Right renal cortex interstitium (tissue), 3 donors: Measurements from ENCODE around the gene THSD4. TPM values are rescaled to one million over a fixed set of nuclear protein-coding genes. Genes with fewer than 3 reads are reported as not detected.
A peak's percentile ranks its signal among the peaks of the same experiment; 100 is the strongest.

Source experiments
- DNase-seq, 3 donors: peaks; one replicate each; pipeline ENCODE4 v3.0.0-alpha.2; 2013; ENCODE audit warnings: low read depth in 3 of 3, low spot score in 2 of 3
- polyA plus RNA-seq, 3 donors: library from polyadenylated mRNA; unstranded; fragments of 120-200 nt; gene quantifications; one replicate each; pipeline ENCODE4 v1.2.1, GENCODE V29; 2013; ENCODE audit not compliant: insufficient read length in 3 of 3

The THSD4 gene
- polyA plus RNA-seq, 3 donors: 31.9 to 39.4 (median 33.2) TPM

- peak in 2 of 3 donors; percentile 13 to 27 for DNase-seq
Measured at GRCh38 chr15:71180986-71181853, 65.9 kb downstream of the THSD4 start.

GRCh38 chr15:71182522-71182921 lies 67.3 kb downstream of the THSD4 start:
- no peak for DNase-seq

- DNase-seq: no peak
Measured at GRCh38 chr15:71183063-71183462, 67.8 kb downstream of the THSD4 start.

GRCh38 chr15:71185706-71186105 lies 70.4 kb downstream of the THSD4 start:
- DNase-seq: no peak

GRCh38 chr15:71186267-71186666 lies 71.0 kb downstream of the THSD4 start:
- no peak for DNase-seq

- DNase-seq: no peak
Measured at GRCh38 chr15:71187078-71187477, 71.8 kb downstream of the THSD4 start.

- DNase-seq: no peak
Measured at GRCh38 chr15:71187526-71187925, 72.3 kb downstream of the THSD4 start.

GRCh38 chr15:71189718-71190117 lies 74.4 kb downstream of the THSD4 start:
- DNase-seq: no peak

GRCh38 chr15:71191296-71191695 lies 76.0 kb downstream of the THSD4 start:
- no peak for DNase-seq

- no peak for DNase-seq
Measured at GRCh38 chr15:71192816-71193215, 77.5 kb downstream of the THSD4 start.

GRCh38 chr15:71194286-71194685 lies 79.0 kb downstream of the THSD4 start:
- no peak for DNase-seq

GRCh38 chr15:71195242-71195641 lies 80.0 kb downstream of the THSD4 start:
- no peak for DNase-seq

GRCh38 chr15:71197620-71198019 lies 82.3 kb downstream of the THSD4 start:
- DNase-seq: no peak

GRCh38 chr15:71198846-71199245 lies 83.6 kb downstream of the THSD4 start:
- no peak for DNase-seq

GRCh38 chr15:71199384-71200351 lies 84.4 kb downstream of the THSD4 start:
- no peak for DNase-seq

GRCh38 chr15:71201477-71201876 lies 86.2 kb downstream of the THSD4 start:
- no peak for DNase-seq

GRCh38 chr15:71202712-71203111 lies 87.4 kb downstream of the THSD4 start:
- no peak for DNase-seq

- no peak for DNase-seq
Measured at GRCh38 chr15:71203586-71204474, 88.6 kb downstream of the THSD4 start.

GRCh38 chr15:71207141-71207540 lies 91.9 kb downstream of the THSD4 start:
- no peak for DNase-seq

- DNase-seq: no peak
Measured at GRCh38 chr15:71212146-71212545, 96.9 kb downstream of the THSD4 start.
